Measurements from ENCODE around the gene CCDC85C. TPM values are rescaled to one million over a fixed set of nuclear protein-coding genes. Genes with fewer than 3 reads are reported as not detected.

CCDC85C gene
- polyA plus RNA-seq, 4 donors = 29.1 to 38.7 (median 30.8) TPM

GRCh38 chr14:99516156-99516870 is 87.7 kb downstream of the CCDC85C start:
- no peak for DNase-seq (ENCODE audit: low read depth in 4 of 4, low spot score in 3 of 4)

- no peak for DNase-seq (ENCODE audit: low read depth in 4 of 4, low spot score in 3 of 4)
Observed at GRCh38 chr14:99515301-99516155, 88.5 kb downstream of the CCDC85C start.

GRCh38 chr14:99514552-99515300 is 89.3 kb downstream of the CCDC85C start:
- DNase-seq (ENCODE audit: low read depth in 4 of 4, low spot score in 3 of 4) = no peak

GRCh38 chr14:99513946-99514551 is 90.0 kb downstream of the CCDC85C start:
- DNase-seq (ENCODE audit: low read depth in 4 of 4, low spot score in 3 of 4) = no peak

- no peak for DNase-seq (ENCODE audit: low read depth in 4 of 4, low spot score in 3 of 4)
Observed at GRCh38 chr14:99513183-99513694, 90.8 kb downstream of the CCDC85C start.

- DNase-seq (ENCODE audit: low read depth in 4 of 4, low spot score in 3 of 4) = no peak
Observed at GRCh38 chr14:99512571-99513182, 91.3 kb downstream of the CCDC85C start.

GRCh38 chr14:99512110-99512449 is 91.9 kb downstream of the CCDC85C start:
- no peak for DNase-seq (ENCODE audit: low read depth in 4 of 4, low spot score in 3 of 4)

GRCh38 chr14:99511421-99512109 is 92.4 kb downstream of the CCDC85C start:
- no peak for DNase-seq (ENCODE audit: low read depth in 4 of 4, low spot score in 3 of 4)

- no peak for DNase-seq (ENCODE audit: low read depth in 4 of 4, low spot score in 3 of 4)
Observed at GRCh38 chr14:99510556-99511139, 93.4 kb downstream of the CCDC85C start.

- DNase-seq (ENCODE audit: low read depth in 4 of 4, low spot score in 3 of 4) = no peak
Observed at GRCh38 chr14:99509871-99510555, 94.0 kb downstream of the CCDC85C start.

- no peak for DNase-seq (ENCODE audit: low read depth in 4 of 4, low spot score in 3 of 4)
Observed at GRCh38 chr14:99508896-99509629, 94.9 kb downstream of the CCDC85C start.

GRCh38 chr14:99507860-99508640 is 96.0 kb downstream of the CCDC85C start:
- no peak for DNase-seq (ENCODE audit: low read depth in 4 of 4, low spot score in 3 of 4)

- DNase-seq (ENCODE audit: low read depth in 4 of 4, low spot score in 3 of 4) = no peak
Observed at GRCh38 chr14:99506276-99506675, 97.7 kb downstream of the CCDC85C start.

GRCh38 chr14:99505089-99505488 is 98.9 kb downstream of the CCDC85C start:
- no peak for DNase-seq (ENCODE audit: low read depth in 4 of 4, low spot score in 3 of 4)

GRCh38 chr14:99503848-99504453 is 100.1 kb downstream of the CCDC85C start:
- DNase-seq (ENCODE audit: low read depth in 4 of 4, low spot score in 3 of 4) = no peak

- DNase-seq (ENCODE audit: low read depth in 4 of 4, low spot score in 3 of 4) = no peak
Observed at GRCh38 chr14:99502989-99503421, 101.0 kb downstream of the CCDC85C start.

GRCh38 chr14:99497894-99498293 is 106.1 kb downstream of the CCDC85C start:
- no peak for DNase-seq (ENCODE audit: low read depth in 4 of 4, low spot score in 3 of 4)
